H54 (cell line): ENCODE measurements around the gene C2CD3.

Source experiments
- DNase-seq: peaks from one replicate; pipeline ENCODE4 v3.0.0; 2011; ENCODE audit warnings: low spot score, mixed read lengths; ENCODE audit not compliant: insufficient read length
- FAIRE-seq: peaks from 3 replicates; lab custom pipeline; 2011; peaks lifted over from hg19 to GRCh38; lab: Jason Lieb, UNC
- POLR2A ChIP-seq: IDR thresholded peaks from 2 replicates; pipeline ENCODE4 v1.6.1; 2011; ENCODE audit warnings: low read depth, mild to moderate bottlenecking, low read length

Gene C2CD3

GRCh38 chr11:74019860-74020259 lies 150.9 kb downstream of the C2CD3 start:
- no peak for TF ChIP-seq POLR2A
- FAIRE-seq (no peak), DNase-seq (no peak)

- FAIRE-seq (no peak), DNase-seq (no peak)
- TF ChIP-seq POLR2A: no peak
These were observed 151.6 kb downstream of the C2CD3 start for GRCh38 chr11:74019104-74019738.

DNA sequence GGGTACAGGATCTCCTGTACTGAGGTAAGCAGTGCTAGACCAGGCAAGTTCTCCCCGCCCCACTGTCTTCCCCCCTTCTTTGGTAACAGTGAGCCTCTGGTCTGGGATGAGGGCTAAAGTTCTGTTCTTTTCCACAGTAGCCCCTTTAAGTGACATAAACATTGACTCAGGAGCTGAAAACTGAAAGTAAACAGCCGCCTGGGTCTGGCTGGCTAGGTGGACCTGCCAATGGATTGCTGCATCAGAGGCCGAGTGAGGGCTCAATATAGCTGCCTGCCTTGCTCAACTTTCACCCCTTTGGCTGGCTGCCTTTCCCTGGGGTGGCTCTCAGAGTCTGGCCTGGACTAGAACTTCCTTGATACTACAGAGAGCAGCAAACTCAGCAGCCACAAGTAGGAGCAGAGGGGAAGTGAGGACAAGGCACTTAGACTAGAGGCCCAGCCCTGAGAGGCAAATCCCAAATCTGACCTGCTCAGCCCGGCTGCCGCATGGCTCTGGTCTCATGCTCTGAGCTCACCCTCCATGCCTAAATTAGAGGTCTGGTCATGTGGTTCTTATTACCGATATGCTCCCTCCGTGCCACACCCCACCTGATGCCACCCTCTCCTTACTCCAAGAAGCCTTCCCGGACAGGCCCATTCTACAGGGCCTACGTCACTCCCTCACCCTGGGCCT lies 152.3 kb downstream of the C2CD3 start:
- DNase-seq (no peak), FAIRE-seq (no peak)

GRCh38 chr11:74017631-74018030 lies 153.2 kb downstream of the C2CD3 start:
- FAIRE-seq (no peak), DNase-seq (no peak)

More for the DNA sequence above, 152.3 kb downstream of the C2CD3 start:
- TF ChIP-seq POLR2A: no peak

GRCh38 chr11:74015919-74016684 lies 154.7 kb downstream of the C2CD3 start:
- FAIRE-seq: no peak
- TF ChIP-seq POLR2A: no peak
- DNase-seq: no peak

More at GRCh38 chr11:74017631-74018030, 153.2 kb downstream of the C2CD3 start:
- TF ChIP-seq POLR2A: no peak

DNA sequence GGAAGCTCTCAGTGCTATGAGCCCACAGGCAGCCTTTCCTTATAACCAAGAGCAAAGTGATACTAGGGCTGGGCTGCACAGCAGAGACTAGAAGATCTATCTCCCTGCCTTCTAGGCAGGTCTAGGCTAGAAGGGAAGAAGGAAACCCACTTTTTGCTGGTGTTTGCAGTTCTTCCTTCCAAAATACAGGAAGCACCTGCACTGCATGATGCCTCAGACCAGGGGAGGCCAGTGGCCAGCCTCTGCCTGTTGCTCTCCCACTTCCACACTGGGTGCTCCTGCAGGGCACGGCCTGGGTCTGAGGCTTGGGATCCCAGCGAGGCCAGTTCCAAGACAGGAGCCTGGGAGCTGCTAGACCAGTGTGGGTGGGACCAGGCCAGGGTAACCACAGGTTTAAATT lies 155.9 kb downstream of the C2CD3 start:
- FAIRE-seq (no peak), DNase-seq (no peak)
- no peak for TF ChIP-seq POLR2A

DNA sequence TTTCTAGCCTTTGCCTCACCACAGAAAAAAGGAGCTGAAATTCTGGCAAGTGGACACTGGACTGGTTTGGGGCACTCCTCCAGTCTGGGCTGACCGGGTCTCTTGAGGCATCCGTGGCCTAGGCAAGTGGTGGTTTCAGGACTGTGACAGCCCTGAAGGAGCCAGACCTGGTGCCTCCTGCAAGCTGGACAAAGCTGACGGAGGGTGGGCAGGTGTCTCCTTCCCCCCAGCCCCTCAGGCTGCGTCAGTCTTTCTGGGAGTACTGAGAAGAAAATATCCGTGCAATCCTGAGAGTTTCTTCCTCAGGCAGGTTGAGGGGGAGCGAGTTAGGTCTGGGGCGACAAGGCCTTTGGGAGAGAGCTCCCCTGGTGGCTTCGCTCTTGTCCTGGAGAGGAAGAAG lies 157.7 kb downstream of the C2CD3 start:
- FAIRE-seq (no peak), DNase-seq (no peak)
- no peak for TF ChIP-seq POLR2A

DNA sequence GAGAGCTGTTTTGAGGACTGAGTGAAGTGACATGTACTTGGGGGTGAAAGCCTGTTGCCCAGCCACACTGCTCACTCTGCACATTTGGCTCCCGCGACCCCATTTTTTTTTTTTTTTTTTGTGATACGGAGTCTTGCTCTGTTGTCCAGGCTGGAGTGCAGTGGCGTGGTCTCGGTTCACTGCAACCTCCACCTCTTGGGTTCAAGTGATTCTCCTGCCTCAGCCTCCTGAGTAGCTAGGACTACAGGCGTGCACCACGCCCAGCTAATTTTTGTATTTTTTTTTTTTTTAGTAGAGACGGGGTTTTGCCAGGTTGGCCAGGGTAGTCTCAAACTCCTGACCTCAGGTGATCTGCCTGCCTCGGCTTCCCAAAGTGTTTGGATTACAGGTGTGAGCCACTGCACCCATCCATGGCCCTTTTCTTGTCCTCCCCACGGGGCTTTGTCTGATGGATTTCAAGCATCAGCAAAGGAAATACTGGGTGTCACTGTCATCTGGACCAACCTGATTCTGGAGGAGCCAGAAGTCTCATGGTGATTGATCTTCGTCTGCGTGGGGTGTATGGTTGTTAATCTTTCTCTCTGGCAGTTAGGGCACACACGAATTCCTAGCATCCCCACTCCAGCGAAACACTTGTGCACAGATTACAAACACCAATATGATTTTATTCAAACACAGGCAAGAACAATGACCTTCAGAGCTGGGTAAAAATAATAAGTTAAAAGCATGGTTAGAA lies 158.6 kb downstream of the C2CD3 start:
- TF ChIP-seq POLR2A: no peak
- FAIRE-seq (no peak), DNase-seq (no peak)

- FAIRE-seq (no peak), DNase-seq (no peak)
These were observed 159.3 kb downstream of the C2CD3 start for GRCh38 chr11:74011360-74012073.

DNA sequence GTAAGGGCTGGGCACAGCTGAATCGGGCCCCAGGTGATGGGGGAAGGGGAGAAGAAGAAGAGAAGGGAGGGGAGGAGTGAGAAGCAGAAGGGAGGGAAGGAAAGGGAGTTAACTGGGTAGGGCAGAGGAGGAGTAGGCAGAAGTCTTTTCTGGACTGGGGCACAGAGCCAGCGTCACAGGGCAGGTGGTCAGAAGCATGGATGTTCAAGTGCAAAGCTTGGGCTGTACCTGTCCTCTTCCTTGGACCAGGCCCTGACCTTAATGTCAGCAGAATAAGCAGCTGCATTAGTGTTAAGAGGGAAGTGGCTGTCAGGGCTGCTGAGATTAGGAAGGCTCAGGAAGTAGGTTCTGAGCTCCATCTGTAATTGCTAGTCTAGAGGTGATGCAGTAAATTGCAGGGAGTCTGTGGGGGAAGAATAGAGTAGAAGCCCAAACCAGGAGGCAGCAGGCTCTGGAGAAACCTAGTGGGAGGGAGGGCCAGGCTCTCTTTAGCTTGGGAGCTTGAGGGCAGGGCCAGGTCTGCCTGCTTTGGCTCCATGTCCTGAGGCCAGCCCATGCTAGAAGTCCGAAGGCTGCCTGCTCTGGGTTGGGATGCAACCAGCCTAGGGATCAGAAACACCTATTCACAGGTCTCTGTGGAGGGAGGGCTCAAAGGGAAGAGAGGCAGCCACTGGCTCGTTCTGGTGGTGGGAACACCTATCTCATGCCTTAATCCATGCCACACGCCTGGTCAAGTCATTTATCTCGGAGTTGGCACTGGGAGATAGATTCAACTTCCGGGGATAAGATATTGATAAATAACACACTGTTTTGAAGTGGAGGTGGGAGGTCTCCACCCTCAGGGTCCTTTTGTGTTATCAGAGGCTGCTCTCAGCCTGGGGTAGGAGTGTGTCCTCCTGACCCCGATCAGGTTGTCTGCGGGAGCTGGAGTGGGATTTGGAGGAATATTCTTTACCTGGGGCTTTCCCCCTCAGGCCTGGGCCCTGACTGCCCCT lies 160.2 kb downstream of the C2CD3 start:
- FAIRE-seq (no peak), DNase-seq (no peak)
- no peak for TF ChIP-seq POLR2A

More at GRCh38 chr11:74011360-74012073, 159.3 kb downstream of the C2CD3 start:
- no peak for TF ChIP-seq POLR2A

DNA sequence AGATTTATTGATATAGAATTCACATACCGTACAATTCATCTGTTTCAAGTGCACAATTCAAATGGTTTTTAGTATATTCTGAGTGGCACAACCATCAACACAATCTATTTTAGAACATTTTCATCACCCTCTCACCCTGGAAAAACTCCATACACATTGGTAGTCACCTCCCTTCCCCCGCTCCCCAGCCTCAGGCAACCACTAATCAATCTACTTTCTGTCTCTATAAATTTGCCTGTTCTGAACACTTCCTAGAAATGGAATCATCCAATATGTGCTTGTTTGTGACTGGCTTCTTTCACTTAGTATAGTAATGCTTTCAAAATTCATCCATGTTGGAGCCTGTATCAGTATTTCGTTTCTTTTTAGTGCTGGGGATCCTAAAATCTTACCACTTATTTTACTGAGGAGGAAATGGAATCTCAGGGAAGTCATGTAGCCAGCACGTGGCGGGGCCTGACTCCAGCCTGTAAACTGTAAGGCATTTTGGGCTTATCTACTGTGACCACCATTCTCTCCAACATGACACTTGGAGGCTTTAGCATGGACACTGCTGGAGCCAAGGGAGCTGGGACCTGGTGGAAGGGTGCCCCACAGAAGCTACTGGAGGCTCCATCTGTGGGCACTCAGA lies 161.0 kb downstream of the C2CD3 start:
- DNase-seq (no peak), FAIRE-seq (no peak)
- TF ChIP-seq POLR2A: no peak

GRCh38 chr11:74009230-74009547 lies 161.6 kb downstream of the C2CD3 start:
- TF ChIP-seq POLR2A: no peak

More at GRCh38 chr11:74009230-74009547, 161.6 kb downstream of the C2CD3 start:
- DNase-seq (no peak), FAIRE-seq (no peak)
